SK-N-SH treated with all-trans-retinoic acid at 6 μM for 48 hours (cell line): ENCODE results near the gene SAMD11.
"Not testable (repeated sequence)": the region's sequence is repeated elsewhere in the genome, so short reads cannot be mapped to it uniquely, and the experiment has no call there.

Experiments
- ATAC-seq: fragments of 200-7000 bp; cut with Tn5 transposase; 3 replicates; pipeline ENCODE4 v1.9.1; 2020; ENCODE audit warnings: mild to moderate bottlenecking, moderate library complexity
- ESRRG ChIP-seq: fragments of 250-450 bp; sonication (Bioruptor Pico); IDR thresholded peaks from 2 replicates; pipeline ENCODE4 v1.6.1; 2021; ENCODE audit warnings: mild to moderate bottlenecking
- ISL1 ChIP-seq: fragments of 250-450 bp; sonication (Bioruptor Pico); IDR thresholded peaks from 2 replicates; pipeline ENCODE4 v2.1.2; 2022; ENCODE audit warnings: mild to moderate bottlenecking, moderate library complexity
- OSR1 ChIP-seq: fragments of 250-450 bp; sonication (Bioruptor Pico); IDR thresholded peaks from 2 replicates; pipeline ENCODE4 v1.8.0; 2022; ENCODE audit warnings: moderate library complexity, mild to moderate bottlenecking, inconsistent platforms
- SNAI2 ChIP-seq: fragments of 250-450 bp; sonication (Bioruptor Pico); IDR thresholded peaks from 2 replicates; pipeline ENCODE4 v1.5.0; 2020; ENCODE audit warnings: mild to moderate bottlenecking, moderate library complexity
- TCF4 ChIP-seq: fragments of 250-450 bp; sonication (Bioruptor Pico); IDR thresholded peaks from 2 replicates; pipeline ENCODE4 v1.8.0; 2021; ENCODE audit warnings: mild to moderate bottlenecking, moderate library complexity, borderline replicate concordance
- TOX ChIP-seq: fragments of 250-450 bp; sonication (Bioruptor Pico); IDR thresholded peaks from 2 replicates; pipeline ENCODE4 v1.8.0; 2021; ENCODE audit warnings: mild to moderate bottlenecking, moderate library complexity, borderline replicate concordance
- ZC3H10 ChIP-seq: fragments of 250-450 bp; sonication (Bioruptor Pico); IDR thresholded peaks from 2 replicates; pipeline ENCODE4 v1.5.1; 2021; ENCODE audit warnings: mild to moderate bottlenecking, moderate library complexity
- ZFP3 ChIP-seq: fragments of 250-450 bp; sonication (Bioruptor Pico); IDR thresholded peaks from 2 replicates; pipeline ENCODE4 v1.5.0; 2020; ENCODE audit warnings: mild to moderate bottlenecking, moderate library complexity
- ZFP30 ChIP-seq: fragments of 450-650 bp; formaldehyde crosslinking; IDR thresholded peaks from 2 replicates; pipeline ENCODE4 v1.5.0; 2022; ENCODE audit warnings: mild to moderate bottlenecking, moderate library complexity
- ZNF70 ChIP-seq: fragments of 450-650 bp; formaldehyde crosslinking; IDR thresholded peaks from 2 replicates; pipeline ENCODE4 v1.5.0; 2020; ENCODE audit warnings: mild to moderate bottlenecking, moderate library complexity
- TF ChIP-seq, protein P1 (sequence below): fragments of 250-450 bp; sonication (Bioruptor Pico); IDR thresholded peaks from 2 replicates; pipeline ENCODE4 v1.5.0; 2020; ENCODE audit warnings: mild to moderate bottlenecking, moderate library complexity
- TF ChIP-seq, protein P2 (sequence below): fragments of 250-450 bp; sonication (Bioruptor Pico); IDR thresholded peaks from 2 replicates; pipeline ENCODE4 v1.5.1; 2020; ENCODE audit warnings: low read depth, mild to moderate bottlenecking, moderate library complexity

SAMD11 gene, protein sequence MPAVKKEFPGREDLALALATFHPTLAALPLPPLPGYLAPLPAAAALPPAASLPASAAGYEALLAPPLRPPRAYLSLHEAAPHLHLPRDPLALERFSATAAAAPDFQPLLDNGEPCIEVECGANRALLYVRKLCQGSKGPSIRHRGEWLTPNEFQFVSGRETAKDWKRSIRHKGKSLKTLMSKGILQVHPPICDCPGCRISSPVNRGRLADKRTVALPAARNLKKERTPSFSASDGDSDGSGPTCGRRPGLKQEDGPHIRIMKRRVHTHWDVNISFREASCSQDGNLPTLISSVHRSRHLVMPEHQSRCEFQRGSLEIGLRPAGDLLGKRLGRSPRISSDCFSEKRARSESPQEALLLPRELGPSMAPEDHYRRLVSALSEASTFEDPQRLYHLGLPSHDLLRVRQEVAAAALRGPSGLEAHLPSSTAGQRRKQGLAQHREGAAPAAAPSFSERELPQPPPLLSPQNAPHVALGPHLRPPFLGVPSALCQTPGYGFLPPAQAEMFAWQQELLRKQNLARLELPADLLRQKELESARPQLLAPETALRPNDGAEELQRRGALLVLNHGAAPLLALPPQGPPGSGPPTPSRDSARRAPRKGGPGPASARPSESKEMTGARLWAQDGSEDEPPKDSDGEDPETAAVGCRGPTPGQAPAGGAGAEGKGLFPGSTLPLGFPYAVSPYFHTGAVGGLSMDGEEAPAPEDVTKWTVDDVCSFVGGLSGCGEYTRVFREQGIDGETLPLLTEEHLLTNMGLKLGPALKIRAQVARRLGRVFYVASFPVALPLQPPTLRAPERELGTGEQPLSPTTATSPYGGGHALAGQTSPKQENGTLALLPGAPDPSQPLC

DNA sequence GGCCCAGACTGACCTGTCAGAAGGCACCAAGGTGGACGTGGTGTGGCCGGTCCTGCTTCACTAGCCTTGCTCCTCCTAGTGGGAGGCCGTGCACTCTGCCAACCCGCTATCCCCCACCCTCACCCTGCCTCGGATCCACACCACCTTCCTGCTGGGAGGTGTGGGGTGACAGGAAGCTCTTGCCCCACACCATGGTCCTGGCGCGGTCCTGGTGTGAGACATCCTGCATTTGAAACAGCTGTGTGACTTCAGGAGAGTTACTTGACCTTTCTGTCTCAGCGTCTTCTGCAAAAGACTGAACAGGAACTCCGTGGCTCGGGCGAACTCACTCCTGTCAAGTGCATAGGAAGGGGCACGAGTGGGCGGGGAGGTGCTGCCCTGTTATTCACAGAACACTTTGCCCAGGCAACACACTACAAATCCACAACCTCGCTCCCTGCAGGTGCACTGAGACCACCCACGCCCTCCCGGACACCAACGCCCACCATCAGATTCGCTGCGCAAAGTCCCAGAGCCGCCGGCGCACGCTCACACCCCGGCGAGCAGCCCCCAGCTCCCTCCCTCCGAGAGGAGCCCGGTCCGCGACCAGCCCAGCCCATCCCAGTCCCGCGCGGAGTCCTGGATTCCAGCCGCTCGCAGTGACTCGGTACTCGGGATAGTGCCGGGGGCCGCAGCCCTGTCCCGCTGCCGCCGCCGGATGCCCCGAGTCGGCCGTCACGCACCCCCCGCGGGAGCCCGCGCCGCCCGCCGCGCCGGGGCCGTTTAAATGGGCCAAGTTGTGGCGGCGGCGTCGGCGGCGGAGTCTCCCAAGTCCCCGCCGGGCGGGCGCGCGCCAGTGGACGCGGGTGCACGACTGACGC is at the start of gene SAMD11:
Gene SAMD11 (plus strand): TSS at position 793 of the 860 bp plus-strand sequence. CDS start 509 bp downstream, outside the sequence.
- peak; percentile 18 for ATAC-seq
- TF ChIP-seq ZNF70 (CRISPR knock-in tag) (no peak), SNAI2 (CRISPR knock-in tag) (no peak), ZFP3 (CRISPR knock-in tag) (no peak), ESRRG (CRISPR knock-in tag) (no peak), TOX (CRISPR knock-in tag) (no peak), ISL1 (CRISPR knock-in tag) (no peak)
- TF ChIP-seq, protein P1, sequence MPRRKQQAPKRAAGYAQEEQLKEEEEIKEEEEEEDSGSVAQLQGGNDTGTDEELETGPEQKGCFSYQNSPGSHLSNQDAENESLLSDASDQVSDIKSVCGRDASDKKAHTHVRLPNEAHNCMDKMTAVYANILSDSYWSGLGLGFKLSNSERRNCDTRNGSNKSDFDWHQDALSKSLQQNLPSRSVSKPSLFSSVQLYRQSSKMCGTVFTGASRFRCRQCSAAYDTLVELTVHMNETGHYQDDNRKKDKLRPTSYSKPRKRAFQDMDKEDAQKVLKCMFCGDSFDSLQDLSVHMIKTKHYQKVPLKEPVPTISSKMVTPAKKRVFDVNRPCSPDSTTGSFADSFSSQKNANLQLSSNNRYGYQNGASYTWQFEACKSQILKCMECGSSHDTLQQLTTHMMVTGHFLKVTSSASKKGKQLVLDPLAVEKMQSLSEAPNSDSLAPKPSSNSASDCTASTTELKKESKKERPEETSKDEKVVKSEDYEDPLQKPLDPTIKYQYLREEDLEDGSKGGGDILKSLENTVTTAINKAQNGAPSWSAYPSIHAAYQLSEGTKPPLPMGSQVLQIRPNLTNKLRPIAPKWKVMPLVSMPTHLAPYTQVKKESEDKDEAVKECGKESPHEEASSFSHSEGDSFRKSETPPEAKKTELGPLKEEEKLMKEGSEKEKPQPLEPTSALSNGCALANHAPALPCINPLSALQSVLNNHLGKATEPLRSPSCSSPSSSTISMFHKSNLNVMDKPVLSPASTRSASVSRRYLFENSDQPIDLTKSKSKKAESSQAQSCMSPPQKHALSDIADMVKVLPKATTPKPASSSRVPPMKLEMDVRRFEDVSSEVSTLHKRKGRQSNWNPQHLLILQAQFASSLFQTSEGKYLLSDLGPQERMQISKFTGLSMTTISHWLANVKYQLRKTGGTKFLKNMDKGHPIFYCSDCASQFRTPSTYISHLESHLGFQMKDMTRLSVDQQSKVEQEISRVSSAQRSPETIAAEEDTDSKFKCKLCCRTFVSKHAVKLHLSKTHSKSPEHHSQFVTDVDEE (CRISPR knock-in tag), result no peak

DNA sequence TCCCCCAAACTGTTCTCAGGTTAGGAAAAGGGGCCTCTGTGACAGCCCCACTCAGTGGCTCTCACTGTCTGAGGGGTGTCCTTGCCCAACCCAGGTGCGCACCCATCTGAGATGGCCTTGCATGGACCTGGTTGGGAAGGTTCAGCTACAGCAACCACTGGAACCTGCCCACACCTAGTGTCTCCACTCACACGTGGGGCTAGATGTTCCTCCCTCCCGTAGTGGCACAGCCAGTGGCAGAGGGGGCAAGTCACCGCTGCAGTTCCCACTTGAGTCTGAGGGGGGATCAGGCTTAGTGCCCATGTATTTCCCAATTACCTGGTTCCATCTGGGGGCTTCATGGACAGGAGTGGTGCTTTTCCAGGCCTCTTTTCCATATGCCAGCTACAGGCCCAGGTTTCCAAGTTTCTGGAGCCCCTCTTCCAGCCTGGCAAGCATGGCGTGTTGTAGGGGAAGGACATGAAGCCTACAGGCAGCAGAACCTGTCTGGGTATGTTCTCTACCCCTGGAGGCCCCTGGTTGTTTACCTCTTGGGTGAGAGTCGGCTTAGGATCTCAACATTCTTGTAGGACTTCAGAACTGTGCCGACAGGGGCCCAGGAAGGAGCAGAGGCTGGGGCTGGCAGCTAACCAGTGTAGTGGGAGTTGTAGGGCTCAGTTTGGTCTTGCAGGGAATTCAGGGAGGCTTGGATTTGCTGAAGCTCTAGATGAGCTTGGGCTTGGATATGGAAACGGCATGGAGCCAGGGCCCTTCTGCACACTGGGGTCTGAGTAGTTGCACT is 47.1 kb upstream of the SAMD11 start:
- ATAC-seq, result not testable (repeated sequence)

DNA sequence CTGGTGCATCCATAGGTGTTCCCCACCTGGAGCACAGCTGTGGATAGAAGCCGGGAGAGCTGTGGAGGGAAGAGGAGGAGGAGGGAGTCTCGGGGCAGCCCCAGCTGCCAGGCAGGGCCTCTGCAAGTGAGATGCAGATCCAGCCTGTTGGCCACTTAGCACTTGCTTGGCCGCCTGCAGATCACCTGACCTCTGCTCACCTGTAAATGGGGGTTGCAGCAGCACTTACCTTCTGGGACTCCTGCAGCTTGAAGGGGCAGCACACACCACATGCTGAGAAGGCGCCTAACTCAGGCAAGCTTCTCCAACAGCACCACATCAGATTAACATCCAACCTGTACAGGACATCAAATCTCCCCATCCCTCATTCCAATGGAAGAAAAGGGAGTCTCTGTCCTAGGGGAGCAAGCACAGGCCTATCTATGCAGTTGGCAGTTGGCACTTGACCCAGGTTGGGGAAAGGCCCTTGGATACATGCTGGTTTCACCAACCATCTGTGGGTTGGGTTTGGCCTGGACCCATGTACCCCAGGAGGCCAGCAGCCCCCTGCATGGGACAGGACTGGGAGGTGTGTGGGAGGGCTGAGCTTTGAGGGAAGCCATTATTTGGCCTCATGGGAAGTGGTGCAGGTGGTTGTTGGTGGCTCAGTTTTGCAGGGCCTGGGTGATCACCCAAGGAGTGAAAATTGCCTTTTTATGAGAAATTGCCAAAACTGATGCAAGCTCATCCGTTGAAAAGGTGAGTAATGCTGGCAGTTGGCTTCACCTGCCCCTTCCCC is 46.3 kb upstream of the SAMD11 start:
- not testable (repeated sequence) for ATAC-seq

DNA sequence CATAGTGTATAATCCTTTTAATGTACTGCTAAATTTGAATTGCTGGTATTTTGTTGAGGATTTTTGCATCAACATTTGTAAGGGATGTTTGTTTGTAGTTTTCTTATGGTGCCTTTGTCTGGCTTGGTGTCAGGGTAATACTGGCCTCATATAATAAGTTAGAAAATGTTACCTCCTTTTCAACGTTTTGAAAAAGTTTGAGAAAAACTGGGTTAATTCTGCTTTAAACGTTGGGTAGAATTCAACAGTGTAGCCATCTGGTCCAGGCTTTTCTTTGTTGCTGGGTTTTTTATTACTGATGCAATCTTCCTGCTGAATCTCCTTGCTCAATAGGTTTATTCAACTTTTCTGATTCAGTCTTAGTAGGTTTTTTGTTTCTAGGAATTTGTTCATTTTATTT is 43.2 kb upstream of the SAMD11 start:
- ATAC-seq, result not testable (repeated sequence)

DNA sequence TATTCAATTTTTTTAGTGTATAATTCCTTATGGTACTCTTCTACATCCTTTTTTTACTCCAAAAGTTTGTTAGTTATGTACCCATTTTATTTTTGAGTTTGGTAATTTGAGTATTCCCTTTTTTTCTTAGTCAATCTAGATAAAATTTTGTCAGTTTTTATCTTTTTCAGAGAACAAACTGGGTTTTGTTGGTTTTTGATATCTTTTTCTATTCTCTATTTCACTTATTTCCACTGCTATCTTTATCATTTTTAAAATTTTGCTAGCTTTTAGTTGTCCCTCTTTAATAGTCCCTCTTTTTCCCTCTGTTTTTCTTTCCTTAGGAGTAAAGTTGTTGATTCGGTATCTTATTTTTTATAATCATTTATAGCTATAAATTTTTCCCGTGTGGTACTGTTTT is 42.8 kb upstream of the SAMD11 start:
- not testable (repeated sequence) for ATAC-seq

DNA sequence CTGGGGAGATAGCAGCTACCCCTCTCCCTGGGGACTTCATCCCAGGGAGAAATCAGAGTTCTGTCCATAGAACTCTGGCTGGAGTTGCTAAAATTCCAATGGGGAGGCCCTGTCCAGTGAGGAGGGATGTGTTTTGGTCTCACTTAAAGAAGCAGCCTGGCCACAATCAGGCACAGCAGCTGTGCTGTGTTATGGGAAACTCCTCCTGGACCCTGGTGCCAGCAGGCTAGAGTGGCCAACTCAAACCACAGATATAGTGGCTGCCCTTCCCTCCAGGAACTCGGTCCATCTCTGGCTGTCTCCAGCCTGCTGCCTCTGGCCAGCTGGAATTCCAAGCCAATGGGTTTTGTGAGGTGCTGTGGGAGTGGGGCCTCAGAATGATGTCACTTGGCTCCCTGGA is 37.4 kb upstream of the SAMD11 start:
- TF ChIP-seq TCF4 (CRISPR knock-in tag) (no peak), ZFP3 (CRISPR knock-in tag) (no peak)
- no peak for ATAC-seq

DNA sequence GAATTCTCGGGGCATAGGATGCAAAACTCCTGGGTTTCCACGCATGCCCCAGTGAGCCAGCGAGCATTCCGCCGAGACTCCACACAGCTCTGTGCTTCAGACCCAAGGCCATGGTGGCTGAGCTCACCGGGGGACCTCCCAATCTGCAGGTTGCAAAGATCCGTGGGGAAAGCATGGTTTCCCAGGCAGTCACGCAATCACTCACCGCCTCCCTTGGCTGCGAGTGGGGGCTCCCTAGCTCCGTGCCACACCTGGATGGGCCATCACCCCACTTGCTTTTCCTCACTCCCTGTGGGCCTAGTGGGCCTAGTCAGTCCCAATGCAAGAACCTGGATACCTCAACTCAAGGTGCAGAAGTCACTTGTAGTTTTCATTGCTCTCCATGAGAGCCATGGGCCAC is 37.0 kb upstream of the SAMD11 start:
- no peak for ATAC-seq
- TF ChIP-seq OSR1 (no peak), TOX (CRISPR knock-in tag) (no peak), ZC3H10 (no peak)

DNA sequence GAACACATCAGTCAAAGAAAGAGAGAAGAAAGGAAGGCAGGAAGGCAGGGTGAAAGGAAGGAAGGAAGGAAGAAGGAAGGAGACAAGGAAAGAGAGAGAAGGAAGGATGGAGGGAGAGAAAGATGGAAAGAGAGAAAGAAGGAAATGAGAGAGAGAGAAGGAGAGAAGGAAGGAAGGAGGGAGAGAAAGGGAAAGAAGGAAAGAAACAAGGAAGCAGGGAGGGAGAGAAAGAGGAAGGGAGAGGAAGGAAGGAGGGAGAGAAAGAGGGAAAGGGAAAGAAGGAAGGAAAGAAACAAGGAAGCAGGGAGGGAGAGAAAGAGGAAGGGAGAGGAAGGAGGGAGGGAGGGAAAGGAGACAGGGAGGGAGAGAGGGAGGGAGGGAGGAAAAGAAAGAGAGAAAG is 35.4 kb upstream of the SAMD11 start:
- TF ChIP-seq, protein P2, sequence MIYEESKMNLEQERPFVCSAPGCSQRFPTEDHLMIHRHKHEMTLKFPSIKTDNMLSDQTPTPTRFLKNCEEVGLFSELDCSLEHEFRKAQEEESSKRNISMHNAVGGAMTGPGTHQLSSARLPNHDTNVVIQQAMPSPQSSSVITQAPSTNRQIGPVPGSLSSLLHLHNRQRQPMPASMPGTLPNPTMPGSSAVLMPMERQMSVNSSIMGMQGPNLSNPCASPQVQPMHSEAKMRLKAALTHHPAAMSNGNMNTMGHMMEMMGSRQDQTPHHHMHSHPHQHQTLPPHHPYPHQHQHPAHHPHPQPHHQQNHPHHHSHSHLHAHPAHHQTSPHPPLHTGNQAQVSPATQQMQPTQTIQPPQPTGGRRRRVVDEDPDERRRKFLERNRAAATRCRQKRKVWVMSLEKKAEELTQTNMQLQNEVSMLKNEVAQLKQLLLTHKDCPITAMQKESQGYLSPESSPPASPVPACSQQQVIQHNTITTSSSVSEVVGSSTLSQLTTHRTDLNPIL (CRISPR knock-in tag), result no peak
- no peak for TF ChIP-seq ZFP30
- TF ChIP-seq, protein P1 (CRISPR knock-in tag), result no peak

DNA sequence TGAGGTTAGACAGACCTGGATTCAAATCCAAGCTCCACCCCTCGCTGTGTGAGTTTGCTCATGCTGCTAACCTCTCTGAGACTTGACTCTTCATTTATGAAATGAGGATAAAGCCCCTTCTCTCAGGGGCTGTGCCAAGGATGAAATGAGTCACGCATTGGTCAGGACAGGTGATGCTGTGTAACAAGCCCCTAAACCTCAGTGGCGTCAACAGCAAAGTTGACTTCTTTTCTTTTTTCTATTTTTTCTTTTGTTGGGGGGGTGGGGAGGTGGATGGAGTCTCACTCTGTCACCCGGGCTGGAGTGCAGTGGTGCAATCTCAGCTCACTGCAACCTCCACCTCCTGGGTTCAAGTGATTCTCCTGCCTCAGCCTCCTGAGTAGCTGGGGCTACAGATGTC is 33.9 kb upstream of the SAMD11 start:
- ATAC-seq, result not testable (repeated sequence)

More for the DNA sequence above, 35.4 kb upstream of the SAMD11 start:
- ATAC-seq, result no peak

DNA sequence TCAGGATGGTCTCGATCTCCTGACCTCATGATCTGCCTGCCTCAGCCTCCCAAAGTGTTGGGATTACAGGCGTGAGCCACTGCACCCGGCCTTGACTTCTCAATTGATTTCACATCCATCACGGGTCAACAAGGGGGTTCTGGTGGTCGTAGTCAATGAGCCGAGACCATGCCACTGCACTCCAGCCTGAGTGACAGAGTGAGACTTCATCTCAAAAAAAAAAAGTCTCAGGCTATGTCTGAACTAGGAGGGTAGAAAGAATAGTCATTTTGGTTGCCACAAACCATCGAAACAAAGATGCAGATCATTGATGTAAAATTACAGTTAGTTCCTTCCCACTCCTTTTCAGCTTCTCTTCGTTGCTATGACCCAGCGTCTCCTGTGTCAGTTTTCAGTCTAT is 33.5 kb upstream of the SAMD11 start:
- not testable (repeated sequence) for ATAC-seq
